Measurements from ENCODE around the gene NTM.

GRCh38 chr11:131802440-131803115 lies 432.2 kb downstream of the NTM start:
- TF ChIP-seq SP1 (IDR thresholded peaks at IDR 0.05) (no peak), SUZ12 (IDR thresholded peaks at IDR 0.05) (no peak), FOXM1 (IDR thresholded peaks at IDR 0.05; ENCODE audit: borderline replicate concordance) (no peak)
